Renal cortex interstitium (tissue), 15 donors: ENCODE data around the gene LGALS1. TPM values are rescaled to one million over a fixed set of nuclear protein-coding genes. Genes with fewer than 3 reads are reported as not detected.

ENCODE experiments used
- DNase-seq, 11 donors: peaks; one replicate each; pipeline ENCODE4 v3.0.0-alpha.2; 2013; ENCODE audit warnings: low read depth in 9 of 11, low spot score in 4 of 11; ENCODE audit errors: extremely low read depth in 1 of 11
- long read RNA-seq, 16 experiments: transcript quantifications; one replicate each; lab custom pipeline, GENCODE V29; 2026
- polyA plus RNA-seq, 3 donors: library from polyadenylated mRNA; unstranded; fragments of 120-200 nt; gene quantifications; one replicate each; pipeline ENCODE4 v1.2.1, GENCODE V29; 2013; ENCODE audit not compliant: insufficient read length in 3 of 3

The LGALS1 gene
- polyA plus RNA-seq, result 100 to 1,000 TPM; 311 to 548 (median 409) TPM
- long read RNA-seq, donor 1, transcript LGALS1-201 (4 exons, 560 nt), result major isoform, 217 of 285 reads
- long read RNA-seq, donor 1, partial matches to known transcripts, result 60 of 285 reads
- long read RNA-seq, donor 1, other reads (novel, unspliced or antisense), result 7 of 285 reads
- long read RNA-seq, donor 2, transcript LGALS1-201 (4 exons, 560 nt), result major isoform, 274 of 357 reads
- long read RNA-seq, donor 2, partial matches to known transcripts, result 71 of 357 reads
- long read RNA-seq, donor 2, other reads (novel, unspliced or antisense), result 11 of 357 reads
- long read RNA-seq, donor 3, transcript LGALS1-201 (4 exons, 560 nt), result major isoform, 406 of 481 reads
- long read RNA-seq, donor 3, partial matches to known transcripts, result 49 of 481 reads
- long read RNA-seq, donor 3, other reads (novel, unspliced or antisense), result 19 of 481 reads
- long read RNA-seq, donor 4, transcript LGALS1-201 (4 exons, 560 nt), result major isoform, 219 of 264 reads
- long read RNA-seq, donor 4, partial matches to known transcripts, result 31 of 264 reads
- long read RNA-seq, donor 4, other reads (novel, unspliced or antisense), result 12 of 264 reads
- long read RNA-seq, donor 5, transcript LGALS1-201 (4 exons, 560 nt), result major isoform, 352 of 437 reads
- long read RNA-seq, donor 5, partial matches to known transcripts, result 59 of 437 reads
- long read RNA-seq, donor 5, other reads (novel, unspliced or antisense), result 24 of 437 reads
- long read RNA-seq, donor 6, transcript LGALS1-201 (4 exons, 560 nt), result major isoform, 216 of 282 reads
- long read RNA-seq, donor 6, partial matches to known transcripts, result 51 of 282 reads
- long read RNA-seq, donor 6, other reads (novel, unspliced or antisense), result 14 of 282 reads
- long read RNA-seq, donor 7, transcript LGALS1-201 (4 exons, 560 nt), result major isoform, 468 of 619 reads
- long read RNA-seq, donor 7, partial matches to known transcripts, result 113 of 619 reads
- long read RNA-seq, donor 7, other reads (novel, unspliced or antisense), result 36 of 619 reads
- long read RNA-seq, donor 8, transcript LGALS1-201 (4 exons, 560 nt), result major isoform, 450 of 573 reads
- long read RNA-seq, donor 8, partial matches to known transcripts, result 98 of 573 reads
- long read RNA-seq, donor 8, other reads (novel, unspliced or antisense), result 23 of 573 reads
- long read RNA-seq, donor 9, transcript LGALS1-201 (4 exons, 560 nt), result major isoform, 209 of 272 reads
- long read RNA-seq, donor 9, partial matches to known transcripts, result 52 of 272 reads
- long read RNA-seq, donor 9, other reads (novel, unspliced or antisense), result 9 of 272 reads
- long read RNA-seq, donor 10, transcript LGALS1-201 (4 exons, 560 nt), result major isoform, 273 of 346 reads
- long read RNA-seq, donor 10, partial matches to known transcripts, result 53 of 346 reads
- long read RNA-seq, donor 10, other reads (novel, unspliced or antisense), result 14 of 346 reads
- long read RNA-seq, donor 11, transcript LGALS1-204 (2 exons, 303 nt), result minor isoform, 5 of 189 reads
- long read RNA-seq, donor 11, transcript LGALS1-201 (4 exons, 560 nt), result major isoform, 154 of 189 reads
- long read RNA-seq, donor 11, partial matches to known transcripts, result 29 of 189 reads
- long read RNA-seq, donor 11, other reads (novel, unspliced or antisense), result 0 of 189 reads
- long read RNA-seq, donor 12, transcript LGALS1-201 (4 exons, 560 nt), result major isoform, 125 of 208 reads
- long read RNA-seq, donor 12, partial matches to known transcripts, result 75 of 208 reads
- long read RNA-seq, donor 12, other reads (novel, unspliced or antisense), result 7 of 208 reads
- long read RNA-seq, donor 13, transcript LGALS1-201 (4 exons, 560 nt), result major isoform, 576 of 777 reads
- long read RNA-seq, donor 13, partial matches to known transcripts, result 160 of 777 reads
- long read RNA-seq, donor 13, other reads (novel, unspliced or antisense), result 37 of 777 reads
- long read RNA-seq, donor 14, transcript LGALS1-201 (4 exons, 560 nt), result major isoform, 323 of 393 reads
- long read RNA-seq, donor 14, partial matches to known transcripts, result 51 of 393 reads
- long read RNA-seq, donor 14, other reads (novel, unspliced or antisense), result 16 of 393 reads
- long read RNA-seq, donor 15, transcript LGALS1-201 (4 exons, 560 nt), result major isoform, 112 of 125 reads
- long read RNA-seq, donor 15, partial matches to known transcripts, result 11 of 125 reads
- long read RNA-seq, donor 15, other reads (novel, unspliced or antisense), result 0 of 125 reads
- long read RNA-seq, donor 16, transcript LGALS1-201 (4 exons, 560 nt), result major isoform, 460 of 554 reads
- long read RNA-seq, donor 16, partial matches to known transcripts, result 69 of 554 reads
- long read RNA-seq, donor 16, other reads (novel, unspliced or antisense), result 21 of 554 reads

DNA sequence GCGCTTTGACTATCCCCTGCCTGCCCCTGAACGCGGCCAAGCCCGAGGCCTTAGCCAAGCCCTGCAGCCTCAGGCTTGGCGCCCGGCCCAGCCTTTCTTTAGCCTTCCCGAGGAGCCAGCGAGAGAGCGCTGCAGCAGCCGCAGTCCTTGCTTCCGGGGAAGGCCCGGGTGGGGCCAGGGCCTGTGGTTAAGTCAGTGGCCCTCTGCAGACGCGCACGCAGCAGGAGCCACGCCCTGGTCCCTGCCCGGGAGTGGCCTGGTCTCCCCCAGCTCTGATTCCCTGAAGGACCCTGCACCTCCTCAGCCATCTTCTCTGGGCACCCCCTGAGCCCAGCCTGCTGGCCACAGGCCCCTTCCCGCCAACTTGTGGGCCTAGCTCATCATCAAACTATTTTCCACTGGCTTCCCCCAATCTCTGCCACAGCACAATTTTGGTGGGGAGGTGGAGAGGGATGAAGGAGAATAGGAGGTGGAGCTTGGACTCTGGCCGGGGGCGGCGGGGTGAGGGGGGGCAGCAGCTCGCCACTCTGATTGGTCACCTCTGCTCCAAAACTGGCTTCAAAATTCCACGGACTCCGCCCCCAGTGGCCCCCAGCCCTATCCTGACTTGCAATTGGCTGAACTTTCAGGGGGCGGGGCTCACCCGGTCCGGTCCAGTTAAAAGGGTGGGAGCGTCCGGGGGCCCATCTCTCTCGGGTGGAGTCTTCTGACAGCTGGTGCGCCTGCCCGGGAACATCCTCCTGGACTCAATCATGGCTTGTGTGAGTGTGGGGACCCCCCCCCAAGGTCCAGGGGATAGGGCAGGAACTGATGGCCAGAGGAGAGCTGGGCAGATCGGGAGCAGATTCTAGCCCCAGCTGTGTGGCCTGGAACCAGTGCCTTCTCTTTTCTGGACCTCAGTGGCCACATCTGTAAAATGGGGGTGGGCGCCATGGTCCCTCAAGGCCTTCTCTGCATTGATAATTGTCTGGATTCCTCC, at the start of gene LGALS1:
TSS of gene LGALS1 (plus strand) at position 686 of the 979 bp plus-strand sequence. CDS start at position 753, 67 bp downstream.
- peak in 8 of 11 donors; percentile 73 to 90 (median 82) for DNase-seq

DNA sequence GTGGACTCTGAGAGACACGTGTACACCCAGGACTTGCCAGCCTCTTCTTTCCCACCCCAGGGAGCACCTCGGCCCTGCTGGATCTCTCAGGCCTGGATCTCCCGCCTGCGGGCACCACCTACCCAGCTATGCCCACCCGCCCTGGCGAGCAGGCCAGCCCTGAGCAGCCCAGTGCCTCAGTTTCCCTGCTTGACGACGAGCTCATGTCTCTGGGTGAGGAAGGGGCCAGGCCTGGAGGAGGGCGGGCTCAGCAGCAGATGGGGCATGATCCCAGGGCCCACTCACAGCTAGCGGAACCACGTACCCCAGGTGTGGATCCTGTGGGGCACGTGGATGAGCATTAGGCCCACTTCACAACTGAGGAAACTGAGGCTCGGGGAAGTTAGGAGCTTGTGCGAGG, 49.7 kb upstream of the LGALS1 start:
- DNase-seq, result no peak

DNA sequence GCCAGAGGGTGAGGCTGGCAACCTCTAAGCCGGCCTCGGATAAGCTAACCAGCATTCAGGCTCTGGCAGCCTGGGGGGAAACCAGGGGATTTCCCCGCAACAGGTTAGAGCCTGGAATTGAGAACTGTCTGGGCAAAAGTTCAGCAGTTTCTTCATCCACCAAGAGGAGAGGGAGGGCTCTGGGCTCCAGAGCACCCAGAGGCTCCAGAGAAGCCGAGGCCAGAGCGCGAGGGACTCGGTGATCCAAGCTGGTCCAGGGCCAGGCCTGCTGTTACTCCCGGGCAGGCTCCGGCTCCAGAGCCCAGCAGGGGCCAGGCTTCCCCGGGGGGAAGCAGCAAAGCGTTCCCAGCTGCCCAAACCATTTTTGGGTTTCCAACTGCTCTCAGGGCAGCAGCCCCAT, 49.3 kb upstream of the LGALS1 start:
- no peak for DNase-seq

DNA sequence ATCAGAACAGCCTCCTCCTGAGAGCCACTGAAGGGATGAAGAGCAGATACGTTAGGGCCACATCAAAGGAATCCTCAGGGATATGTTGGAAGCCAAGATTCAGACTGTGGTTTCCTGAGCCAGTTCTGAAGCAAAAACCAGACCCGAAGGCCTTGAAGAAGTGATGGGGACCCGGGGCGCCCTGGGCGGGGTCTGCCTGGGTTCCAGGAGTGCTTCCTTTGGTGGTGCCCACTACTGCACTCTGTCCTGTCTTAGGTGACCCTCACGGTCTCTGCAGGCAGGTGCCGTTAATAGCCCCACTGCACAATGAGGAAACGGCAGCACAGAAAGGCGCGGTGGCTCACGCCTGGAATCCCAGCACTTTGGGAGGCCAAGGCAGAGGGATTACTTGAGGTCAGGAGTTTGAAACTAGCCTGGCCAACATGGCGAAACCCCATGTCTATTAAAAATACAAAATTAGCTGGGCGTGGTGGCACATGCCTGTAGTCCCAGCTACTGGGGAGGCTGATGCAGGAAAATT, 48.8 kb upstream of the LGALS1 start:
- no peak for DNase-seq

DNA sequence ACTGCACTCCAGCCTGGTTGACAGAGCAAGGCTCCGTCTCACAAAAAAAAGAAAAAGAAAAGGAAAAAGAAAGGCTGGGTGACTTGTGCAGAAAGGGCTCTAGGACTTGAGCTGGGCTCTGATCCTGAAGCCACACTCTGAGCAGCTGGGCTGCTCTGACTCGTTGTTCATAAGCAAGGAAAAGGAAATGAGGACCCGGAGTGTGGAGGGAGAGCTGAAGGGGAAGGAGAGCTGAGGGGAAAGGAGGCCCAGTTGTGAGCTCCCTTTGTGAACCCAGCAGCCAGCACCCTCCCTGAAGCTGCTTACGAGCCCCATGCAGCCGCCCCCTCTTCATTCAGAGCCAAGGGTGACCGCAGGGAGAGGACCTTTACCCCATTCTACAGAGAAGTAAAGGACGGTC, 48.3 kb upstream of the LGALS1 start:
- DNase-seq, result no peak

DNA sequence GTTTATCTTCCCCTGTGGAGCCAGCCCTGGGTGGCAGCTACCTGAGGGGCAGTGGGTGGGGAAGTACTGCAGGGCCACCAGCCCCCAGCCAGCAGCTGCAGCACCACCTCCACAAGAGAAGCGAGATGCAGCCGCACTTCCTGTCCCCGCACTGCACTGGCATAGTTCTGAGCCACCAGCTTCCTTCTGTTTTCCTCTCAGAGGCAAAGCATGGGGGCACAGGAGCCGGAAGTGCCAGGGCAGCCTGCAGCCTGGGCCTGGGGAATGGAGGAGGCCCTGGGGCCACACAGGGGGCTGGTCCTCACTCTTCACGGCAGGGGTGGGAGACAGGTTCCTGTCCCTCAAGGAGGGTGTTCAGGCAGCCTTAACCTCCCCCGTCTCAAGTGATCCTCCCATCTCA, 47.9 kb upstream of the LGALS1 start:
- no peak for DNase-seq

DNA sequence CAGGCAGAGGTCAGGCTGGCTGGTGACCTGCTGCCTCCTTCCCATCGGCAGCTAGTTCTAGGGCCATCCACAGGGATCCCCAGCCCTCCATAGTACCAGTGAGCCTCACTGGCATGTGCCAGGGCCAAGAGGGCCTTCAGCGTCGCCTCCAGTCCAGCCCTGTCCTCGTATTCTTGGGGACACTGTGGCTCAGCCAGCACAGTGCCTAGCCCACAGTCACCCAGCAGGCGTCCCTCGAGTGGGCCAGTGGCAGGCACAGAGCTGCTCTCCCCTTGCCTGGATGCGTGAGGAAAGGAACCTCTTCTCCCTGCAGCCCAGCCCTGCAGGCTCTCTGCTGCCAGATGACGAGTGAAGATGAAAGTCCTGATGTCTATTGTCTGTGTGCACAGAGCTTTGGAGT, 46.6 kb upstream of the LGALS1 start:
- DNase-seq, result no peak

DNA sequence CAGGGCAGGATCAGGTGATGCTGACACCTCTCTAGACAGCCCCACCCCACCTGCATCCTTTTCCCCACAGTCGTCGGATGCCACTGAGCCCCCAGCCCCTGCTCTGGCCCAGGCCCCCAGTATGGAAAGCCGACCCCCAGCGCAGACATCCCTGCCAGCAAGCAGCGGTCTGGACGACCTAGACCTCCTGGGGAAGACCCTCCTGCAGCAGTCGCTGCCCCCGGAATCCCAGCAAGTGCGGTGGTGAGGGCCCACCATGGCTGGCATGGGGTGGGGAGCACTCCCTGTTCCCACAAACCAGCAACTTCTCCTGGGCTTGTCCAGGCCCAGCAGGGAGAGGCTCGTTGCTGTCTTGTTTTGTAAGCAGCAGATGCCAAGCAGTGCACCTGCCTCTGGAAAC, 45.5 kb upstream of the LGALS1 start:
- DNase-seq, result no peak

DNA sequence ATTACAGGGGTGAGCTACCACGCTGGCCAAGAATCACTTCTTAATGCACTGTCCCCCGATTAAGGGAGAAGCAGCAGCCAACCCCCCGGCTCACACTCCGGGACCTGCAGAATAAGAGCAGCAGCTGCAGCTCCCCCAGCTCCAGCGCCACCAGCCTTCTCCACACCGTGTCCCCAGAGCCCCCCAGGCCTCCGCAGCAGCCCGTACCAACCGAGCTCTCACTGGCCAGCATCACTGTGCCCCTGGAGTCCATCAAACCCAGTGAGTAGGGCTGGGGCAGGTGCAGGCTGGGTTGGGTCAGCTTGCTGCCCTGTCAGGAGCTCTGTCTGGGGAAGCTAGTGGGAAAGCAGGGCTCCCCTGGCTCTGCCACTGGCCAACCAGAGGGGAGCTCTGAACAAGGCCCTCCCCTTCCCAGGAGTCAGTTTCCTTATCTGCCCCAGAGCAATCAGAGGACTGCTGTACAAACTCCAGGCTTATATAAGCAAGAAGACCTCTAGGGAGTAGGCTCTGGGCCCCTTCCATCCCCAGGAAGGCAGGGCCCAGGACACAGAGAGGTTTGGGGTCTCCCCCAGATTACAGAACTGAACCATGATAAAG, 44.5 kb upstream of the LGALS1 start:
- no peak for DNase-seq

DNA sequence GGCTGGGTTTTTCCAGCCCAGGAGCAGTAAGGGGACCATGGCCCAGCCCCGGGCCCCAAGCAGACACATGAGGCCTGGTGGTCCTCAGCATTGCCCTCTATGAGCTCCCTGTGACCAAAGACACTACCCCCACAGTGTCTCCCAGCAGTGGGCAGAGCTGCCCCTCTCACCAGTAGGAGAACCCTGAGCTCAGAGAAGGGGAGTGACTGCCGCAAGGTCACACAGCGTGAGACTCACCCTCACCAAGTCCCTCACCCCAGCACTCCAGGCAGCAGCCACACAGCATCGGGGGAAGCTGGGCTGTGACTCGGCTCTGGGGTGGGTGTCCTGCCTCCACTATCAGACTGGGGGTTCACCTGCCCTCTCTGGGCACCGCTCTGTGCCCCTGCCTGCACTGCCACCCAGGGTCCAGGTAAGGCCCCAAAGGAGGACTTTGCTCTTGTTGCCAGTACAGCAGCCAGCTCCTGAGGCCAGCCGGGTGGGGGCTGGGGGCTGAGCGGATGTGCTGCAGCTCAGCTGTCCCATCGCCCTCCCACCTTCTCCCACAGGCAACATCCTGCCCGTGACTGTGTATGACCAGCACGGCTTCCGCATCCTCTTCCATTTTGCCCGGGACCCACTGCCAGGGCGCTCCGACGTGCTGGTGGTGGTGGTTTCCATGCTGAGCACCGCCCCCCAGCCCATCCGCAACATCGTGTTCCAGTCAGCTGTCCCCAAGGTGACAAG, 43.8 kb upstream of the LGALS1 start:
- no peak for DNase-seq

DNA sequence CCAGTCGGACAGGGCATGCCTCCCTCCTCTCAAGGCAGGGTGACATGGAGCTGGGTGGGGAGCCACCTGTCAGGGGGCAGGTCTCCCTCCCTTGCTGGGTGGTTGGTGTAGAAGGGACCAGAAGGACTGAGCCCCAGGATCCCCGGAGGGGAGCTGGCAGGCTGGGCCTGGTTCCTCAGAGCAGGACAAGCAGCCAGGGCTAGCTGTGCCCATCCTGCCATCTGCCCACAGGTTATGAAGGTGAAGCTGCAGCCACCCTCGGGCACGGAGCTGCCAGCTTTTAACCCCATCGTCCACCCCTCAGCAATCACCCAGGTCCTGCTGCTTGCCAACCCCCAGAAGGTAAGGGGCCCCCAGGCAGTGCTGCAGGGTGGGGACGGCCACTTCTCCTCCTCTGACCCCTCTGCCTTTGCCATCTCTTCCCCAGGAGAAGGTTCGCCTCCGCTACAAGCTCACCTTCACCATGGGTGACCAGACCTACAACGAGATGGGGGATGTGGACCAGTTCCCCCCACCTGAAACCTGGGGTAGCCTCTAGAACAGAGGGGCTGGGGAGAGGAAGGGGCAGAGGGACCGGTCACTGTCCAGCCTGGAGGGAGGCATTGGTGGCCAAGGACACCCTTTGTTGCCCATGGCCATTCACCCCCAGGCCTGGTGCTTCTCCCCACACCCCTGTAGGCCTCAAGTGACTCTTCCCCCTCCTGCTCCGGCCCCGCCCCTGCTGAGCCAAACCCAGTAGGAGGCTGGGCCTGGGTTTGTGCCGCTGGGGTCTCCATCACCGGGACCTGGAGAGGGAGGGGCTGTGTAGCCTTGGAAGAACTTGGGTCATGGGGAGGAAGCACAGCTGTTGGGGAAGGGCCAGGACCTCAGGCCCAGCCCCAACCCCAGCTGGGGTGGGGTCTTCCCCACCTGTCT, 43.0 kb upstream of the LGALS1 start:
- no peak for DNase-seq

DNA sequence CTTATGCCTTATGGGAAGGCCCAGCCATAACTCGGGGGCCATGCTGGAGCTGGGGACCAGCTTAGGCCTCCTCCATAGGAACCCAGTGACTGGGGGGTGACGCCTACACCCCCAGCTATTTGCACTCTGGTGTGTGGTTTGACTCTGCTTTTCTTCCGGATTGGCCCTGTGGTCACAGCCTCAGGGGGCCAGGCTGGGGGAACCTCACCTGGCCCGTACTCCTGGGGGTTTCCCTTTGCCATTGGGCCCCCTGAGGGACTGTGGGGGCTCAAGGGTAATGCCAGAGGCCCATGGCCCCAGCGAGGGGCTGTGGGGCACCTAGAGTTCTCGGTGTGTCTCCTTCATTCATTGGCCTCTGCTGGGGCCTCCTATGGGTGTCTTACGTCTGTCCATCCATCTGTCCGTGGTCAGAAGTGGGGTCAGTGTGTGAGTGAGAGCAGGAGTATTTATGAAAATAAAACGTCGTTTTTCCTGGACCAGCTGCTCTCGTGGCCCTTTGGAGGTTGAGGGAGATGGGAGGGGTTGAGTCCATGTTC, 42.3 kb upstream of the LGALS1 start:
- no peak for DNase-seq

DNA sequence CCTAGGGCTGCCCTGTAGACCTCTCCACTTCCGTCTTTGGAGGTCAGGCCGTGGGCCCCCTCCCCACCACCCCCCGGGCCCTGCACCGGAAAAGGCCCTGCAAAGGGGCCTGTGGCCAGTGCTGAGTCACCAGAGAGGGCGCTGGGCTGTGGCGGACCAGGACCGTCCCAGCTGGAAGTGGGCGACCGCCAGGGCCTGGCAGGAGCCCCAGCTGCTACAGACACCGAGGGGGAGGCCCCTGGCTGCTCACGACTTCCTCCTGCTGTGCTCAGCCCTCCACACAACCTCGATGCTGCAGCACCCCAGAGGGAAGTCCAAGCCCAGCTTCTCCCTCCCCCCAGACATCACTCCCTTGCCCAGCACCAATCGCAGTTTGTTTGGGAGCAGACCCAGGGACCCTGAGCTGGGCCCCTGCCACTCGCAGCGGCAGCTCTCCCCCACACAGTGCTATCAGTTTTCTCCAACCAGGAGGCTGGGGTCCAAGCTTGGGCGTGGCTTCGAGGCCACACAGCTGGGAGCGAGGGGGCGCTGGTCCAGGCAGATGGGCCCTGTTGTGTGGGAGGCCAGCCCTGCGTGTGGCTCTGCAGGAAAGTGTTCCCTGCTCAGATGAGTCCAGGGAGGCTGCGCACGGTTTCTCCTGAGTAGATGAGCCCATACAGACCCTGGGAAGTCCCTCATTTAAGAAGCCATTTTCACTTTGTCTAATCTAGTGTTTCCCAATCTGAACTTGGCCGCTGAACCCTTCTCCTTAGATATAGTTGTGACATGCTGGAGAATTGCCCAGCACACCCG, 41.6 kb upstream of the LGALS1 start:
- peak in 9 of 11 donors; percentile 84 to 93 (median 91) for DNase-seq
